DND-41 (cell line): ENCODE data around the gene PRKAG2.

Experiments
- ATAC-seq: fragments of 200-7000 bp; cut with Tn5 transposase; 3 replicates; pipeline ENCODE4 v1.9.1; 2021; ENCODE audit warnings: low read depth; ENCODE audit not compliant: insufficient read depth
- DNase-seq: peaks from one replicate; pipeline ENCODE4 v3.0.0-alpha.2; 2020
- H2AFZ ChIP-seq: 2 replicates; pipeline ENCODE4 v1.6.0; 2012; ENCODE audit warnings: low read depth, low read length
- H3K27ac ChIP-seq: 2 replicates; pipeline ENCODE4 v1.5.1; 2012; ENCODE audit warnings: low read length, inconsistent platforms
- H3K27me3 ChIP-seq: fragments of 200-600 bp; sonication (generic); 2 replicates; pipeline ENCODE4 v1.6.0; 2012; ENCODE audit warnings: low read length, mild to moderate bottlenecking, inconsistent platforms; ENCODE audit not compliant: insufficient read depth, poor library complexity
- H3K36me3 ChIP-seq: 2 replicates; pipeline ENCODE4 v1.5.1; 2012; ENCODE audit warnings: low read length, inconsistent platforms; ENCODE audit not compliant: insufficient read depth
- H3K4me1 ChIP-seq: 2 replicates; pipeline ENCODE4 v1.5.1; 2012; ENCODE audit warnings: mild to moderate bottlenecking, low read length; ENCODE audit not compliant: insufficient read depth
- H3K4me2 ChIP-seq: 2 replicates; pipeline ENCODE4 v1.6.0; 2012; ENCODE audit warnings: mild to moderate bottlenecking, moderate library complexity, low read length, inconsistent platforms; ENCODE audit not compliant: insufficient read depth
- H3K4me3 ChIP-seq, 2 experiments: fragments of 200-600 bp in 1 of 2; shearing (Covaris generic) in 1 of 2; 2 replicates each; pipeline ENCODE4 v1.5.1; 2012 to 2016; ENCODE audit warnings: inconsistent platforms in 2 of 2, low read length in 2 of 2, mild to moderate bottlenecking in 2 of 2, low read depth in 1 of 2, moderate library complexity in 1 of 2
- H3K79me2 ChIP-seq: 2 replicates; pipeline ENCODE4 v1.6.0; 2012; ENCODE audit warnings: low read length, inconsistent platforms; ENCODE audit not compliant: insufficient read depth
- H3K9ac ChIP-seq: 2 replicates; pipeline ENCODE4 v1.6.0; 2012; ENCODE audit warnings: low read depth, mild to moderate bottlenecking, inconsistent platforms, low read length, moderate library complexity
- H3K9me3 ChIP-seq: 2 replicates; pipeline ENCODE4 v1.5.1; 2012; ENCODE audit warnings: low read length, moderate library complexity, mild to moderate bottlenecking, inconsistent platforms; ENCODE audit not compliant: insufficient read depth, severe bottlenecking
- H4K20me1 ChIP-seq: 2 replicates; pipeline ENCODE4 v1.6.0; 2012; ENCODE audit warnings: low read length; ENCODE audit not compliant: insufficient read depth
- EZH2 ChIP-seq: IDR thresholded peaks from 3 replicates; pipeline ENCODE4 v1.6.1; 2012; ENCODE audit warnings: borderline replicate concordance, low read depth, mild to moderate bottlenecking, moderate library complexity, low read length, inconsistent platforms; ENCODE audit not compliant: severe bottlenecking
- TF ChIP-seq, protein P1 (sequence below): IDR thresholded peaks from 2 replicates; pipeline ENCODE4 v1.5.1; 2012; ENCODE audit warnings: borderline replicate concordance, low read length, moderate library complexity, mild to moderate bottlenecking; ENCODE audit not compliant: poor library complexity, severe bottlenecking; ENCODE audit errors: extremely low read depth

PRKAG2 gene

DNA sequence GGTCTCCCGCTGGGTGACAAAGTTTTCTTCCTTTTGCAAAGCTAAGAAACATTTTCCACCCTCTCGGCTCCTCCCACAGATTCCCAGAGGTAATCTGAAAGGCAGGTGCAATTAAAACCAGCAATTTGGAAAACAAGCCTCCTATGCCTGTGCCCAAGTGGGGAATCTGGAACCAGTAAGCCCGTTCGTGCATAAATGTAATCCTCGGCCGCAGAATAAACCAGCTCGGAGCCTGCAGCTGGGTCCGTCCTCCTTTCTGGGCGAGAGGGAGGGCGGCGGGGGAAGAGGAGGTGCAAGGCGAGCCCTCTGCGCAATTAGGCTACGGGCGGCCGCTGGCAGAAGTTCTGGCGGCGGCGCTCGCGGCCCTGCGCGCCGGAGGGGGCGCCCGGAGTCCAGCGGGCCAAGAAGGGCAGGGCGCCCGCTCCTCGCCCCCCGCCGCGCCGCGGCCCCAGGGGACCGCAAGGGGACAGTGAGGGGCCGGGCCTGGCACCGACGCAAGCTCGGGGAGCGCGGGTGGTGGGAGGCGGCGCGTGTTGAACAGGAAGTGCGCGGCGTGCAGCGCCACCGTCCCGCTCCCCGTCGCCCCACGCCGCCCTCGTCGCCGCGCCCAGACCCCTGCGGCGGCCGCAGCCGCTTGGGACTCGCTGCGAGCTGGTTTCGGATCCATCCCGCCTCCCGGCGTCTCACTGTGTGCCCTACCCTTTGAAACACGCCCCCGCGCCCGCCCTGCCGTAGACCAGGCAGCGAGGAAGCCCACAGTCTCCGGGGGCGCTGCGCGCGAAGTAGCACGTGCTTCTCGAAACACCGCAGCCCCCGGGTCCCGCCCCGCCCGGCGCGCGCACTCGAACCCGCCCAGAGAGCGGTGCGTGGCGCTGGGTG, at the start of gene PRKAG2:
Gene PRKAG2, minus strand, starts transcription at position 217 of the 879 bp plus-strand sequence. CDS start 495 bp downstream, outside the sequence.
- Histone ChIP-seq H3K36me3 (no peaks in the 10 kb centered on the region), H3K79me2 (no peaks in the 10 kb centered on the region), H3K4me3 (no peak within 1 kb of the TSS), H3K27ac (no peak within 1 kb of the TSS), H2AFZ (no peak within 1 kb of the TSS), H3K9ac (no peak within 1 kb of the TSS), H3K9me3 (no peaks in the 10 kb centered on the region), H3K4me1 (no peaks in the 10 kb centered on the region), H3K4me2 (no peak within 1 kb of the TSS), H3K27me3 (no peaks in the 10 kb centered on the region), H4K20me1 (no peaks in the 10 kb centered on the region)
- no peak for TF ChIP-seq EZH2
- TF ChIP-seq, protein P1, sequence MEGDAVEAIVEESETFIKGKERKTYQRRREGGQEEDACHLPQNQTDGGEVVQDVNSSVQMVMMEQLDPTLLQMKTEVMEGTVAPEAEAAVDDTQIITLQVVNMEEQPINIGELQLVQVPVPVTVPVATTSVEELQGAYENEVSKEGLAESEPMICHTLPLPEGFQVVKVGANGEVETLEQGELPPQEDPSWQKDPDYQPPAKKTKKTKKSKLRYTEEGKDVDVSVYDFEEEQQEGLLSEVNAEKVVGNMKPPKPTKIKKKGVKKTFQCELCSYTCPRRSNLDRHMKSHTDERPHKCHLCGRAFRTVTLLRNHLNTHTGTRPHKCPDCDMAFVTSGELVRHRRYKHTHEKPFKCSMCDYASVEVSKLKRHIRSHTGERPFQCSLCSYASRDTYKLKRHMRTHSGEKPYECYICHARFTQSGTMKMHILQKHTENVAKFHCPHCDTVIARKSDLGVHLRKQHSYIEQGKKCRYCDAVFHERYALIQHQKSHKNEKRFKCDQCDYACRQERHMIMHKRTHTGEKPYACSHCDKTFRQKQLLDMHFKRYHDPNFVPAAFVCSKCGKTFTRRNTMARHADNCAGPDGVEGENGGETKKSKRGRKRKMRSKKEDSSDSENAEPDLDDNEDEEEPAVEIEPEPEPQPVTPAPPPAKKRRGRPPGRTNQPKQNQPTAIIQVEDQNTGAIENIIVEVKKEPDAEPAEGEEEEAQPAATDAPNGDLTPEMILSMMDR = no peak
- no peak for DNase-seq
- no peak for ATAC-seq

DNA sequence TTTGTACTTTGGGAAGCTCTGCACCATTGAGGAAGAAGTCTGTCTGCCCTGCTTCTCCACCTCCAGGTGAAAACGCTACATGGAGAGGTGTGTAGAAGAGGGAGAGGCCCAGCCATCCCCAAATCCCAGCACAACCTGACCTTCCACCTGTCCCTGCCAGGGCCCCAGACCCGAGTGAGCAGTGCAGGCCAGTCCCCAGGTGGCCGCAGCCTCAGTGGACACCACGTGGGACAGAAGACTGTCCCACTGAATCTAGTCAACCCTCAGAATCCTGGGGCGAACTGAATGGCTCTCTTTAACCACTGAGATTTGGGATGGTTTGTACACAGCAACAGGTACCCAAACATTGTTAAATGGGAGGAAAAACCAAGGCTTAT, 49.4 kb upstream of the PRKAG2 start:
- H3K9ac ChIP-seq = no peak overlapping the region
- TF ChIP-seq, protein P1 = no peak
- TF ChIP-seq EZH2 = no peak
- no peaks in the 10 kb centered on the region for H3K4me1 ChIP-seq
- H3K4me3 ChIP-seq = no peak overlapping the region
- H4K20me1 ChIP-seq = no peaks in the 10 kb centered on the region
- DNase-seq (no peak), ATAC-seq (no peak)
- no peak overlapping the region for H3K27ac ChIP-seq
- H2AFZ ChIP-seq = no peak overlapping the region
- no peaks in the 10 kb centered on the region for H3K79me2 ChIP-seq
- H3K36me3 ChIP-seq = no peaks in the 10 kb centered on the region
- no peak overlapping the region for H3K4me2 ChIP-seq
- peaks cover 10% of the 10 kb centered on the region for H3K27me3 ChIP-seq
- no peaks in the 10 kb centered on the region for H3K9me3 ChIP-seq

DNA sequence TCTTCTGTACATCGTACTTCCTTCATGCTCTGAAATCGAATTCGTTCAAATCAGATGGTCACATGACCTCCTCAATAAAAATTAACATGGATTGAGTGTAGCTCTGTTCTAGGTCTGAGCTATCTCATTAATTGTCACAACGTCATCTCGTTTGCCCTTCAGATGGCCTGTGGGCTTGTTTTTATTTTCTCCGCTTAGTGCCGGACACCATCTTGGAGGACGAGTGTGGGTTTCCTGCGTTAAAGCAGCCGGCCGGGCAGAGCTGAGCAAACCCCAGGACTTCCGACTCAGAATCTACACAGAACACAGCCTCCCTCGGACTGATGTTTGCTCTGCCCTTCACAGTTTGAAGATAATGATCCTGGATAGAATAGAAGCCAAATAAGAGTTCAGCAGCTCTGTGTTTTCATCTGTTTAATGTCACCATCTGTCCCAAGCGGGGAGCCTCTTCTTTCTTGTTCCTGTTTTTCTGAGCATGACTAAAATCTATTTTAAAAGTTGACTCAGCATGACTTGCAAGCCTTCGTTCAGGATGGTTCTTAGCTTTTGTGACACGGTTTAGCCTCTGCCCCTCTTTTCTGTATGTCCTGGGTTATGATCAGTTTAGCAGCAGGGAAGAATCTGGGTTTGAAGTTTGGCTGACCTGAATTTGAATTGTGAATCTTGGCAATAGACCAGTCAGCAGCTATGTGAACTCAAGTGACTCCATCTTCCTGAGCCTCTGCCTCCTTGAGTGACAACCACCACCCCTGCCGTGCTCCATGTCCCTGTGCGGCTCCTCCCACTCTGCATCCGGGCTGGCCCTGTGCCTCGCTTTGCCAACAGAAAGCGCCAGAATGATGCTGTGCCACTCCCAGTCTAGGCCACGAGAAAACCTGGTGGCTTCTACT, 48.8 kb upstream of the PRKAG2 start:
- ATAC-seq = no peak

More for the DNA sequence above, 48.8 kb upstream of the PRKAG2 start:
- Histone ChIP-seq H3K27me3 (peaks cover 10% of the 10 kb centered on the region), H2AFZ (no peak overlapping the region), H3K79me2 (no peaks in the 10 kb centered on the region), H3K9me3 (no peaks in the 10 kb centered on the region), H3K36me3 (no peaks in the 10 kb centered on the region), H3K4me1 (no peaks in the 10 kb centered on the region), H3K4me2 (no peak overlapping the region), H3K27ac (no peak overlapping the region), H4K20me1 (no peaks in the 10 kb centered on the region), H3K4me3 (no peak overlapping the region), H3K9ac (no peak overlapping the region)
- TF ChIP-seq EZH2 = no peak
- TF ChIP-seq, protein P1 = no peak
- no peak for DNase-seq
